K562 (cell line): ENCODE measurements around the gene LAMTOR5. TPM values are rescaled to one million over a fixed set of nuclear protein-coding genes. Genes with fewer than 3 reads are reported as not detected.

Source experiments
- ATAC-seq: fragments of 200-7000 bp; cut with Tn5 transposase; 3 replicates; pipeline ENCODE4 v1.9.1; 2020; ENCODE audit warnings: moderate library complexity
- BruUV-seq: library from RNA; stranded (reverse); fragments of 400-500 nt; replicated peaks from 2 replicates; lab custom pipeline; 2021; lab: Mats Ljungman, UMichigan
- CTCF ChIA-PET: fragments of 300-600 bp; formaldehyde crosslinking; extraction: SDS; loops from one replicate; lab custom pipeline; 2021; ENCODE audit warnings: low intra/inter-chr PET ratio; lab: Yijun Ruan, JAX
- POLR2A ChIA-PET: fragments of 300-600, 350-650 bp; sonication (Branson Sonifier 250); formaldehyde crosslinking; extraction: SDS; loops from one replicate; lab custom pipeline; 2021; ENCODE audit warnings: antibody characterized with exemption, inconsistent platforms; lab: Yijun Ruan, JAX
- DNase-seq, 4 experiments: peaks; one replicate each; pipeline versions ENCODE4 v3.0.0 to v3.0.0-alpha.2; 2011 to 2018; ENCODE audit warnings: low spot score in 3 of 4, mixed read lengths in 3 of 4; ENCODE audit errors: extremely low read depth in 1 of 4
- FAIRE-seq: peaks from 2 replicates; lab custom pipeline; 2011; peaks lifted over from hg19 to GRCh38; lab: Jason Lieb, UNC
- H2AFZ ChIP-seq: 2 replicates; pipeline ENCODE4 v1.6.0; 2011; ENCODE audit warnings: low read depth, low read length, control low read depth, inconsistent platforms
- H3K27ac ChIP-seq: fragments of 200-600 bp; 3 replicates; pipeline ENCODE4 v1.8.0; 2011; ENCODE audit warnings: low read depth, mild to moderate bottlenecking, control low read depth, inconsistent platforms, low read length, moderate library complexity, mixed read lengths; ENCODE audit errors: extremely low read depth
- H3K27me3 ChIP-seq, 2 experiments: fragments of 300-600 bp in 1 of 2; 2 replicates in 1 of 2; 3 replicates in 1 of 2; pipeline versions ENCODE4 v1.6.0 to v1.8.0; 2011; ENCODE audit warnings: inconsistent platforms in 2 of 2, low read length in 2 of 2, mild to moderate bottlenecking in 1 of 2, mixed read lengths in 1 of 2, moderate library complexity in 1 of 2; ENCODE audit not compliant: control insufficient read depth in 2 of 2, insufficient read depth in 2 of 2
- H3K36me3 ChIP-seq: fragments of 300-600 bp; 3 replicates; pipeline ENCODE4 v1.8.0; 2011; ENCODE audit warnings: mild to moderate bottlenecking, low read length, inconsistent platforms; ENCODE audit not compliant: control insufficient read depth, insufficient read depth
- H3K4me1 ChIP-seq, 2 experiments: fragments of 200-600 bp in 1 of 2; replicated peaks in 1 of 2; 2 replicates in 1 of 2; 3 replicates in 1 of 2; pipeline versions ENCODE4 v1.5.1 to v1.8.0; 2011; ENCODE audit warnings: inconsistent platforms in 2 of 2, low read length in 2 of 2, mild to moderate bottlenecking in 1 of 2, mixed read lengths in 1 of 2, moderate library complexity in 1 of 2; ENCODE audit not compliant: control insufficient read depth in 2 of 2, insufficient read depth in 2 of 2
- H3K4me2 ChIP-seq: 2 replicates; pipeline ENCODE4 v1.6.1; 2011; ENCODE audit warnings: low read length, control low read depth, inconsistent platforms, mixed read lengths; ENCODE audit not compliant: insufficient read depth
- H3K4me3 ChIP-seq: fragments of 200-600 bp; sonication (generic), shearing (Covaris generic); 2 replicates; pipeline ENCODE4 v1.5.1; 2016; ENCODE audit warnings: control low read depth, inconsistent platforms
- H3K79me2 ChIP-seq: fragments of 200-600 bp; 3 replicates; pipeline ENCODE4 v1.8.0; 2011; ENCODE audit warnings: low read length, inconsistent platforms; ENCODE audit not compliant: control insufficient read depth, insufficient read depth
- H3K9ac ChIP-seq, 2 experiments: 2 replicates each; pipeline versions ENCODE4 v1.6.0 to v1.6.1; 2011; ENCODE audit warnings: low read depth in 2 of 2, low read length in 2 of 2, control low read depth in 1 of 2, inconsistent platforms in 1 of 2, mild to moderate bottlenecking in 1 of 2, mixed read lengths in 1 of 2; ENCODE audit not compliant: insufficient read depth in 1 of 2
- H3K9me1 ChIP-seq: one replicate; pipeline ENCODE4 v1.6.0; 2011; ENCODE audit warnings: inconsistent platforms, mild to moderate bottlenecking, low read length, moderate library complexity; ENCODE audit not compliant: control insufficient read depth, insufficient read depth
- H3K9me3 ChIP-seq: replicated peaks from 2 replicates; pipeline ENCODE4 v1.5.1; 2011; ENCODE audit warnings: low read depth, low read length, inconsistent platforms; ENCODE audit not compliant: control insufficient read depth, insufficient read depth
- H4K20me1 ChIP-seq: replicated peaks from 2 replicates; pipeline ENCODE4 v1.6.1; 2011; ENCODE audit warnings: low read length, inconsistent platforms, mixed read lengths; ENCODE audit not compliant: control insufficient read depth, insufficient read depth
- SMAD1 ChIP-seq: fragments of 150-350 bp; IDR thresholded peaks from 2 replicates; pipeline ENCODE4 v1.6.1; 2014; ENCODE audit warnings: low read length, low read depth; ENCODE audit not compliant: partially characterized antibody
- ZNF134 ChIP-seq: fragments of 250-450 bp; sonication (Bioruptor Pico); conservative IDR thresholded peaks from 2 replicates; pipeline ENCODE4 v1.4.0; 2020
- ZNF764 ChIP-seq: fragments of 250-450 bp; sonication (Bioruptor Pico); IDR thresholded peaks from 2 replicates; pipeline ENCODE4 v1.4.0; 2020; ENCODE audit warnings: low read depth, mild to moderate bottlenecking, moderate library complexity
- ZSCAN29 ChIP-seq: fragments of 450-650 bp; IDR thresholded peaks from 2 replicates; pipeline ENCODE4 v1.6.1; 2017
- WGBS: fragments of 100-300 bp; shearing (Covaris generic); methylation state at CpG from one replicate; pipeline ENCODE4 v1.1.6; 2016; ENCODE audit warnings: low coverage, mixed read lengths; ENCODE audit not compliant: insufficient coverage; ENCODE audit errors: missing lambda C conversion rate; 5-methylcytosine and 5-hydroxymethylcytosine counted together
- in situ Hi-C: fragments of 300-500 bp; cut with MboI; formaldehyde crosslinking; loops from 4 replicates; pipeline ENCODE4 v1.15.0; 2018; ENCODE audit warnings: inconsistent platforms, mixed read lengths
- intact Hi-C: fragments of 100-400 bp; cut with micrococcal nuclease; formaldehyde crosslinking; loops from 2 replicates; pipeline ENCODE4 v1.14.2; 2022
- polyA plus RNA-seq, 8 experiments: library from polyadenylated mRNA; depleted of rRNA in 4 of 8; stranded (reverse) in 5 of 8; unstranded in 3 of 8; fragments of >200 nt; fragmentation: Nextera tagmentation in 2 of 8; fragmentation: Illumina TruSeq in 1 of 8; extraction: Ambion mirVana in 2 of 8; extraction: Trizol in 1 of 8; gene quantifications; 2 replicates each; pipeline versions ENCODE4 v1.2.1 to v1.2.3, GENCODE V29; 2011 to 2014; ENCODE audit warnings: inconsistent platforms in 1 of 8, missing spikeins in 1 of 8
- total RNA-seq, 7 experiments: library from RNA; depleted of rRNA in 6 of 7; stranded (reverse); fragments of >200 nt in 6 of 7; fragmentation: Illumina TruSeq in 2 of 7; extraction: Trizol in 2 of 7; gene quantifications; 2 replicates each; pipeline versions ENCODE4 v1.2.1 to v1.2.3, GENCODE V29; 2011 to 2021; ENCODE audit warnings: low replicate concordance in 1 of 7

The LAMTOR5 gene
- total and polyA plus RNA-seq, 9 of the 15 experiments (the other 6 are each of a cell fraction or from before 2014, with no cell fraction given): 118 to 712 (median 241) TPM

- H3K9me1 ChIP-seq: no peaks in the 10 kb centered on the region
- H3K4me1 ChIP-seq: no peaks in the 10 kb centered on the region
- ATAC-seq: peak; percentile 49
- H3K79me2 ChIP-seq: no peaks in the 10 kb centered on the region
- peaks cover 20% of the 10 kb centered on the region; the same call in 1 of the 2 replicates for H4K20me1 ChIP-seq
- no peak overlapping the region for H3K9ac ChIP-seq
- H3K4me2 ChIP-seq: no peak overlapping the region
- H3K27me3 ChIP-seq: peaks cover 61 to 84% of the 10 kb centered on the region in 2 experiments
- no peak overlapping the region for H3K4me3 ChIP-seq
- no peak for DNase-seq
- H2AFZ ChIP-seq: no peak overlapping the region
- no peaks in the 10 kb centered on the region for H3K9me3 ChIP-seq
- intact Hi-C loops (no loop called here), in situ Hi-C loops (no loop called here)
- FAIRE-seq: no peak
- ChIA-PET POLR2A (interaction anchor here (0.6 to 1.3 kb wide), 3 partner anchors 10 to 107 kb away, joined by 3 to 4 read pairs (median 3); no protein-coding TSS in a partner anchor), CTCF (no interaction called here)
- WGBS: 2% methylated on average over 8 of the region's 8 CpGs
- no TSS peak for BruUV-seq
- no peaks in the 10 kb centered on the region for H3K36me3 ChIP-seq
- no peak overlapping the region for H3K27ac ChIP-seq
- TF ChIP-seq ZSCAN29 (no peak), ZNF764 (CRISPR knock-in tag) (no peak)
These were observed 37.1 kb upstream of the LAMTOR5 start for GRCh38 chr1:110444561-110444960.

DNA sequence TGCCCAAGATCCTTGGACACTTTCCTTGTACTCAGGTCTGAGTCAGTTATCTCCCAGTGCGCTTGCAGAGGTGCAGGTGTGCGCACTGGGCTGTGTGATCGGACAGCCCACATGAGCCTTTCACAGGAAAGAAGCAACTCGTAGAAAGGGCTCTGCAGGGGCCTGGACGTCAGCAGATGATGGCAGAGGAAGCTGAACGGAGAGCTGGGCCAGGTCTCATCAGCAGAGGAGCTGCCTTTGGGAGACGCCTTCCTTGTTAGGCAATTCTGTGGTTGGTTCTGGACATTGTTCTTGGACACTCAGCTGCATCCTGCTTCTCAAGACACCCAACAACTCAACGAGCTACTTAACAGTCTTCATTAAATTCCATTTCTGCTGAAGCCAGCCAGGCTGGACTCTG lies 36.0 kb upstream of the LAMTOR5 start:
- Histone ChIP-seq H2AFZ (no peak overlapping the region), H3K27ac (no peak overlapping the region), H3K9ac (no peak overlapping the region), H3K4me2 (no peak overlapping the region), H3K9me3 (no peaks in the 10 kb centered on the region), H3K4me3 (no peak overlapping the region), H3K79me2 (no peaks in the 10 kb centered on the region), H3K36me3 (no peaks in the 10 kb centered on the region), H4K20me1 (peaks cover 24% of the 10 kb centered on the region; the same call in 1 of the 2 replicates), H3K9me1 (no peaks in the 10 kb centered on the region), H3K4me1 (peaks cover 0 to 5% of the 10 kb centered on the region in 2 experiments; a peak in 1 of 5 replicates), H3K27me3 (peaks cover 60 to 81% of the 10 kb centered on the region in 2 experiments)
- peak; percentile 46; the same call in 1 of the 2 replicates for TF ChIP-seq ZNF134 (CRISPR knock-in tag)
- TF ChIP-seq SMAD1: no peak
- FAIRE-seq (no peak), DNase-seq (no peak), ATAC-seq (no peak)
- in situ Hi-C loops (no loop called here), intact Hi-C loops (no loop called here)
- ChIA-PET POLR2A (interaction anchor here (0.6 to 6.0 kb wide), 5 partner anchors 11 to 895 kb away, joined by 3 to 24 read pairs (median 3); partner anchors contain the start of gene GNAI3), CTCF (no interaction called here)
- BruUV-seq: no TSS peak
- 1% methylated on average over 8 of the region's 8 CpGs for WGBS
